ENCODE data around the gene GNB3. TPM values are rescaled to one million over a fixed set of nuclear protein-coding genes. Genes with fewer than 3 reads are reported as not detected.

GNB3 gene
- total and polyA plus RNA-seq, 9 of the 15 experiments (the other 6 are each of a cell fraction or from before 2014, with no cell fraction given), result 1.4 to 5.8 (median 2.0) TPM

DNA sequence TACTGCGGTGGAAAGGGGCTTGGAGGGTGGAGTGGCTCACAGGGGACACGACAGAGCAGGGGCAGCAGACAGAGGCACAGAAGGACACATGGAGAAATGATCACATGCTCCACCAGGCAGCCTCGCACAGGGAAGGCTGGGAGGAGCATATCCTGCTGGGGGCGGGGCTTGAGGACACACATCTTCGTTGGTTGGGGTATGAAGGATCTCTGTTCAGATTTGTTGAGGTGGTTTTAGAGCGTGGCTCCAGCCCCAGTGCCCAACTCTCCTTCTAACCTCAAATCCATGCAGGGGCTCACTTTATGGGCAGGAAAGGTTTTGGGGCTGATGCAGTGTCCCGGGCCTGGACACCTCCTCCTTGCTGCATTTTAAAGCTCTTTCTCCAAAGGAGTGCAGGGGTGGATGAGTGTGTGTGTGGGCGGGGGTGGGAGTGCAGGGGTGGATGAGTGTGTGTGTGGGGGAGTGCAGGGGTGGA is 13.3 kb upstream of the GNB3 start (continued):
- TF ChIP-seq, protein P1, sequence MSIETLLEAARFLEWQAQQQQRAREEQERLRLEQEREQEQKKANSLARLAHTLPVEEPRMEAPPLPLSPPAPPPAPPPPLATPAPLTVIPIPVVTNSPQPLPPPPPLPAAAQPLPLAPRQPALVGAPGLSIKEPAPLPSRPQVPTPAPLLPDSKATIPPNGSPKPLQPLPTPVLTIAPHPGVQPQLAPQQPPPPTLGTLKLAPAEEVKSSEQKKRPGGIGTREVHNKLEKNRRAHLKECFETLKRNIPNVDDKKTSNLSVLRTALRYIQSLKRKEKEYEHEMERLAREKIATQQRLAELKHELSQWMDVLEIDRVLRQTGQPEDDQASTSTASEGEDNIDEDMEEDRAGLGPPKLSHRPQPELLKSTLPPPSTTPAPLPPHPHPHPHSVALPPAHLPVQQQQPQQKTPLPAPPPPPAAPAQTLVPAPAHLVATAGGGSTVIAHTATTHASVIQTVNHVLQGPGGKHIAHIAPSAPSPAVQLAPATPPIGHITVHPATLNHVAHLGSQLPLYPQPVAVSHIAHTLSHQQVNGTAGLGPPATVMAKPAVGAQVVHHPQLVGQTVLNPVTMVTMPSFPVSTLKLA (conservative IDR thresholded peaks at IDR 0.05), result peak in 1 of 2 experiments; percentile 36; a peak in 1 of 4 replicates
- no peak for TF ChIP-seq GABPB2 (CRISPR knock-in tag; conservative IDR thresholded peaks at IDR 0.05)
- TF ChIP-seq, protein P2, sequence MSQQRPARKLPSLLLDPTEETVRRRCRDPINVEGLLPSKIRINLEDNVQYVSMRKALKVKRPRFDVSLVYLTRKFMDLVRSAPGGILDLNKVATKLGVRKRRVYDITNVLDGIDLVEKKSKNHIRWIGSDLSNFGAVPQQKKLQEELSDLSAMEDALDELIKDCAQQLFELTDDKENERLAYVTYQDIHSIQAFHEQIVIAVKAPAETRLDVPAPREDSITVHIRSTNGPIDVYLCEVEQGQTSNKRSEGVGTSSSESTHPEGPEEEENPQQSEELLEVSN (IDR thresholded peaks at IDR 0.05; ENCODE audit: borderline replicate concordance in 1 of 2, extremely low read depth in 1 of 2, insufficient read depth in 1 of 2, insufficient read length in 1 of 2, low read depth in 1 of 2, low read length in 1 of 2, poor library complexity in 1 of 2, severe bottlenecking in 1 of 2), result peak in 1 of 2 experiments; percentile 24
- no peak for TF ChIP-seq SMARCE1 (IDR thresholded peaks at IDR 0.05)
- TF ChIP-seq, protein P3, sequence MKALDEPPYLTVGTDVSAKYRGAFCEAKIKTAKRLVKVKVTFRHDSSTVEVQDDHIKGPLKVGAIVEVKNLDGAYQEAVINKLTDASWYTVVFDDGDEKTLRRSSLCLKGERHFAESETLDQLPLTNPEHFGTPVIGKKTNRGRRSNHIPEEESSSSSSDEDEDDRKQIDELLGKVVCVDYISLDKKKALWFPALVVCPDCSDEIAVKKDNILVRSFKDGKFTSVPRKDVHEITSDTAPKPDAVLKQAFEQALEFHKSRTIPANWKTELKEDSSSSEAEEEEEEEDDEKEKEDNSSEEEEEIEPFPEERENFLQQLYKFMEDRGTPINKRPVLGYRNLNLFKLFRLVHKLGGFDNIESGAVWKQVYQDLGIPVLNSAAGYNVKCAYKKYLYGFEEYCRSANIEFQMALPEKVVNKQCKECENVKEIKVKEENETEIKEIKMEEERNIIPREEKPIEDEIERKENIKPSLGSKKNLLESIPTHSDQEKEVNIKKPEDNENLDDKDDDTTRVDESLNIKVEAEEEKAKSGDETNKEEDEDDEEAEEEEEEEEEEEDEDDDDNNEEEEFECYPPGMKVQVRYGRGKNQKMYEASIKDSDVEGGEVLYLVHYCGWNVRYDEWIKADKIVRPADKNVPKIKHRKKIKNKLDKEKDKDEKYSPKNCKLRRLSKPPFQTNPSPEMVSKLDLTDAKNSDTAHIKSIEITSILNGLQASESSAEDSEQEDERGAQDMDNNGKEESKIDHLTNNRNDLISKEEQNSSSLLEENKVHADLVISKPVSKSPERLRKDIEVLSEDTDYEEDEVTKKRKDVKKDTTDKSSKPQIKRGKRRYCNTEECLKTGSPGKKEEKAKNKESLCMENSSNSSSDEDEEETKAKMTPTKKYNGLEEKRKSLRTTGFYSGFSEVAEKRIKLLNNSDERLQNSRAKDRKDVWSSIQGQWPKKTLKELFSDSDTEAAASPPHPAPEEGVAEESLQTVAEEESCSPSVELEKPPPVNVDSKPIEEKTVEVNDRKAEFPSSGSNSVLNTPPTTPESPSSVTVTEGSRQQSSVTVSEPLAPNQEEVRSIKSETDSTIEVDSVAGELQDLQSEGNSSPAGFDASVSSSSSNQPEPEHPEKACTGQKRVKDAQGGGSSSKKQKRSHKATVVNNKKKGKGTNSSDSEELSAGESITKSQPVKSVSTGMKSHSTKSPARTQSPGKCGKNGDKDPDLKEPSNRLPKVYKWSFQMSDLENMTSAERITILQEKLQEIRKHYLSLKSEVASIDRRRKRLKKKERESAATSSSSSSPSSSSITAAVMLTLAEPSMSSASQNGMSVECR (CRISPR knock-in tag; IDR thresholded peaks at IDR 0.05), result 0 out of 2 replicates have a peak, but pooled peaks have one; percentile 16
- peak; percentile 18 for TF ChIP-seq PHF20 (IDR thresholded peaks at IDR 0.05; ENCODE audit: partially characterized antibody)
- TF ChIP-seq FOXK1 (CRISPR knock-in tag; IDR thresholded peaks at IDR 0.05; ENCODE audit: borderline replicate concordance), result no peak
- TF ChIP-seq ZZZ3 (IDR thresholded peaks at IDR 0.05), result no peak
- no peak for TF ChIP-seq TCF7L2 (IDR thresholded peaks at IDR 0.05; ENCODE audit: low read depth, low read length)
- peak; percentile 43 for TF ChIP-seq TBP (optimal IDR thresholded peaks at IDR 0.05; ENCODE audit: low read depth, low read length)
- no peak for TF ChIP-seq ZNF586 (CRISPR knock-in tag; conservative IDR thresholded peaks at IDR 0.05)
- TF ChIP-seq HDAC2 (IDR thresholded peaks at IDR 0.05), result 0 out of 2 replicates have a peak, but pooled peaks have one; percentile 22
- TF ChIP-seq ZFP36 (IDR thresholded peaks at IDR 0.05; ENCODE audit: low read depth, low read length, partially characterized antibody), result peak; percentile 38
- TF ChIP-seq SIX5 (IDR thresholded peaks at IDR 0.05; ENCODE audit: borderline replicate concordance in 1 of 2, insufficient read depth in 1 of 2, low read depth in 1 of 2, low read length in 2 of 2), result no peak
- no peak for TF ChIP-seq NELFE (IDR thresholded peaks at IDR 0.05; ENCODE audit: insufficient read depth, insufficient read length)
- peak; percentile 37; the same call in 1 of the 2 replicates for TF ChIP-seq PHF8 (IDR thresholded peaks at IDR 0.05; ENCODE audit: borderline replicate concordance, low read length)
- no peak for TF ChIP-seq MTF1 (CRISPR knock-in tag; IDR thresholded peaks at IDR 0.05; ENCODE audit: borderline replicate concordance)
- TF ChIP-seq NRF1 (conservative IDR thresholded peaks at IDR 0.05 in 1 of 2, IDR thresholded peaks at IDR 0.05 in 1 of 2), result 0 out of 4 replicates have a peak, but pooled peaks have one; percentile 26 to 27

Measured in K562 (cell line).